ENCODE results near the gene SLC31A1.

The SLC31A1 gene

GRCh38 chr9:113275157-113276131, 54.1 kb downstream of the SLC31A1 start, which contains the start of the genes CDC26 and PRPF4:
Gene CDC26, minus strand, starts transcription at chr9:113275572. Its CDS starts 3,065 bp downstream, at chr9:113272507.
Gene PRPF4, plus strand, starts transcription at chr9:113275658. Its CDS starts 86 bp downstream, at chr9:113275744.
- TF ChIP-seq TSHZ2 (CRISPR knock-in tag; IDR thresholded peaks at IDR 0.05): no peak; the same call in 1 of the 2 replicates
- TF ChIP-seq, protein P1, sequence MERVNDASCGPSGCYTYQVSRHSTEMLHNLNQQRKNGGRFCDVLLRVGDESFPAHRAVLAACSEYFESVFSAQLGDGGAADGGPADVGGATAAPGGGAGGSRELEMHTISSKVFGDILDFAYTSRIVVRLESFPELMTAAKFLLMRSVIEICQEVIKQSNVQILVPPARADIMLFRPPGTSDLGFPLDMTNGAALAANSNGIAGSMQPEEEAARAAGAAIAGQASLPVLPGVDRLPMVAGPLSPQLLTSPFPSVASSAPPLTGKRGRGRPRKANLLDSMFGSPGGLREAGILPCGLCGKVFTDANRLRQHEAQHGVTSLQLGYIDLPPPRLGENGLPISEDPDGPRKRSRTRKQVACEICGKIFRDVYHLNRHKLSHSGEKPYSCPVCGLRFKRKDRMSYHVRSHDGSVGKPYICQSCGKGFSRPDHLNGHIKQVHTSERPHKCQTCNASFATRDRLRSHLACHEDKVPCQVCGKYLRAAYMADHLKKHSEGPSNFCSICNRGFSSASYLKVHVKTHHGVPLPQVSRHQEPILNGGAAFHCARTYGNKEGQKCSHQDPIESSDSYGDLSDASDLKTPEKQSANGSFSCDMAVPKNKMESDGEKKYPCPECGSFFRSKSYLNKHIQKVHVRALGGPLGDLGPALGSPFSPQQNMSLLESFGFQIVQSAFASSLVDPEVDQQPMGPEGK (CRISPR knock-in tag; IDR thresholded peaks at IDR 0.05; ENCODE audit: borderline replicate concordance): peak; percentile 63; the same call in 1 of the 2 replicates
- peak; percentile 96 for ATAC-seq

- TF ChIP-seq PPARA (CRISPR knock-in tag; IDR thresholded peaks at IDR 0.05; ENCODE audit: borderline replicate concordance) (no peak), TSHZ2 (CRISPR knock-in tag; IDR thresholded peaks at IDR 0.05) (no peak), ZNF565 (CRISPR knock-in tag; conservative IDR thresholded peaks at IDR 0.05; ENCODE audit: low read depth) (no peak), CSRNP3 (CRISPR knock-in tag; IDR thresholded peaks at IDR 0.05) (no peak), BACH2 (CRISPR knock-in tag; IDR thresholded peaks at IDR 0.05; ENCODE audit: borderline replicate concordance) (no peak), OSR1 (CRISPR knock-in tag; IDR thresholded peaks at IDR 0.05) (no peak), RARB (CRISPR knock-in tag; IDR thresholded peaks at IDR 0.05) (no peak), ZNF70 (CRISPR knock-in tag; IDR thresholded peaks at IDR 0.05) (no peak), CSDC2 (CRISPR knock-in tag; IDR thresholded peaks at IDR 0.05) (no peak), ARNTL (CRISPR knock-in tag; IDR thresholded peaks at IDR 0.05; ENCODE audit: borderline replicate concordance, low read depth) (no peak), ZFP30 (CRISPR knock-in tag; IDR thresholded peaks at IDR 0.05) (no peak), ZC3H10 (CRISPR knock-in tag; IDR thresholded peaks at IDR 0.05) (no peak), ZNF8 (CRISPR knock-in tag; IDR thresholded peaks at IDR 0.05) (no peak)
- TF ChIP-seq, protein P1 (CRISPR knock-in tag; IDR thresholded peaks at IDR 0.05; ENCODE audit: borderline replicate concordance): no peak
- TF ChIP-seq, protein P2, sequence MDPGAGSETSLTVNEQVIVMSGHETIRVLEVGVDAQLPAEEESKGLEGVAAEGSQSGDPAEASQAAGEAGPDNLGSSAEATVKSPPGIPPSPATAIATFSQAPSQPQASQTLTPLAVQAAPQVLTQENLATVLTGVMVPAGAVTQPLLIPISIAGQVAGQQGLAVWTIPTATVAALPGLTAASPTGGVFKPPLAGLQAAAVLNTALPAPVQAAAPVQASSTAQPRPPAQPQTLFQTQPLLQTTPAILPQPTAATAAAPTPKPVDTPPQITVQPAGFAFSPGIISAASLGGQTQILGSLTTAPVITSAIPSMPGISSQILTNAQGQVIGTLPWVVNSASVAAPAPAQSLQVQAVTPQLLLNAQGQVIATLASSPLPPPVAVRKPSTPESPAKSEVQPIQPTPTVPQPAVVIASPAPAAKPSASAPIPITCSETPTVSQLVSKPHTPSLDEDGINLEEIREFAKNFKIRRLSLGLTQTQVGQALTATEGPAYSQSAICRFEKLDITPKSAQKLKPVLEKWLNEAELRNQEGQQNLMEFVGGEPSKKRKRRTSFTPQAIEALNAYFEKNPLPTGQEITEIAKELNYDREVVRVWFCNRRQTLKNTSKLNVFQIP (CRISPR knock-in tag; IDR thresholded peaks at IDR 0.05; ENCODE audit: borderline replicate concordance, low read depth): no peak
- no peak for ATAC-seq
Observed at GRCh38 chr9:113278840-113279239, 57.5 kb downstream of the SLC31A1 start.
